T follicular helper cell (primary cell): Measurements from ENCODE around the gene HBS1L.

Source experiments
- DNase-seq: peaks from one replicate; pipeline ENCODE4 v3.0.0-alpha.2; 2020; ENCODE audit warnings: low read depth

Gene HBS1L

DNA sequence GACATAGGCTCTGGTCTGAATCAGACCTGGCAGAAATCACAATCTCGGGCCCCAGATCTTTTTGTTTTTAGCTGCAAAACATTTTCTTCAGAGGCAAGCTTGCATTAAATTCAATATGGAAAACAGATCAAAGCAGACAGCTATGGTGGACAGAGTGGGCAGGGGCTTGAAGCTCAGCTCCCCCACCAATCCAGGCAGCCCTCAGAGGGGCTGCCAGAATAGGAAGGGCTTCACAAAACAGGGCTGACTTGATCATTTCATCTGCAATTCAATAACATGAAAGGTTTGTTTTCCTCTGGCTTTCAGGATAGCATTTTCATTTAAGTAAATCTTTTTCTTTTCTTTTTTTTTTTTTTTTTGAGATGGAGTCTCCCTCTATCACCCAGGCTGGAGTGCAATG, 55.5 kb downstream of the HBS1L start:
- DNase-seq = no peak

DNA sequence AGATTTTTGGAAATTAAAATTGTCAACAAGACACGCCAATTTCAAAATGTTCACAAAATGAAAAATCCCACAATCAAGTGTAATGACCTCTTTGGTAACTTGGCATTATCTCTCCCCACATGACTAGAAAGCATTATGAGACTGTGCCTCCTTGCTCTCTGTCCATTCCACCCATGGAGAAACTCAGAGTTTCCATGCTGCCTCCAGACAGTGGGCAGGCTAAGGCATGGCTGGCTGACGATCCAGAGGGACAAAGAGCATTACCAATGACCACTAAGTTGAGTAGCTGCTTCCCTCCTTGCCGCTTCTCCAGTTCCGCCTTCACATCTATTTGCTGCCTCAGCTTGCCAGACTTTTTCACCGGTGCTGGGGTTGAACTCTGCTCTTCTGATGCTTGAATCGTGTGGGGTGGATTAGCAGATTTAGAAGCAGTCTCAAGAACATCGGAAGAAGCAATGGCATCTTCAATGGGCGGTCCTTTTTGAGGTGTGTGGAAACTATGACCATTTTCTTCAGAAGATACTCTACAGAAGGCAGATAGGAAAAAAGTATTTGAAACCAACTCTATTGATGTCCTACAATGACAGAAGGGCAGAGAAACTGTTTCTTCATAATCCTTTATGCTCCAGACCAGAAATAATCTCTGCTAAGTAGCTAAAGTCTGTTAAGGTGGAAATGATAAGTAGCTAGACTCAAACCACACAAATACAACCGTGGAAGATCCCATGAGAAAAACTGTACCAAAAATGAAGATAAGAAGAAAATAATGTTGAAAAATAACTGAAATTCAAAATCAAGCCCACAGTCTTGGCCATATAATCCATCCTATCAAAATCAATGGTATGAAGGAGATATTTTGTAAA, 57.3 kb downstream of the HBS1L start:
- DNase-seq = no peak

DNA sequence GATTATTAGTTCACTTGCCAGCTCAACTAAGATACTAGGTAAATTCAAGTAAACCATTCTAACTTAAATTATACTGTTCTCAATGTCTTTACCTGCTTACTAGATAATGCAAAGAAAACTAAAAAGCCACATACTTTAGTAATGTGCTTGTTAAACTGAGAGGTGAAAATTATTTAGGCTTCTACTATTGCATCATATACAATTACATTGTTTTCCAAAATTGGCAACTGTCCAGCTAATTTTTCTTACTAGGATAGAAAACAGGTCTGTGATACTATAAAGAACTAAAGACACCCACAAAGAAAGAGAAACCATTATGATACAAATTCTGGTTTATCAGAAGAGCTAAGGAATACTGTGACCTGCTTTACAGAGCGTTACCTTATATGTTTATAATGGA, 59.1 kb downstream of the HBS1L start:
- DNase-seq = no peak

DNA sequence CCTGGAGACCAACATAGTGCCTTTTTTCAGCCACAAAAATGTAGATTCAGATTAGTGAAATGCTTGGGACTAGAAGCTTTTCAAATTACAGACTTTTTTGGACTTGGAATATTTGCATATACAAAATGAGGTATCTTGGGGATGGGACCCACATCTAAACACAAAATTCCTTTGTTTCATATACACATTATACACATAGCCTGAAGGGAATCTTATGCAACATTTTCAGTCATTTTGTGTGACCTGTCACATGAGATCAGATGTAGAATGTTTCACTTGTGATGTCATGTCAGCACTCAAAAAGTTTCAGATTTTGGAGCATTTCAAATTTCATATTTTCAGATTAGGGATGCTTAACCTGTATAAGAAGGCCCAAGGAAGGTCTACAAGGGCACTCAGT, 60.2 kb downstream of the HBS1L start:
- no peak for DNase-seq

DNA sequence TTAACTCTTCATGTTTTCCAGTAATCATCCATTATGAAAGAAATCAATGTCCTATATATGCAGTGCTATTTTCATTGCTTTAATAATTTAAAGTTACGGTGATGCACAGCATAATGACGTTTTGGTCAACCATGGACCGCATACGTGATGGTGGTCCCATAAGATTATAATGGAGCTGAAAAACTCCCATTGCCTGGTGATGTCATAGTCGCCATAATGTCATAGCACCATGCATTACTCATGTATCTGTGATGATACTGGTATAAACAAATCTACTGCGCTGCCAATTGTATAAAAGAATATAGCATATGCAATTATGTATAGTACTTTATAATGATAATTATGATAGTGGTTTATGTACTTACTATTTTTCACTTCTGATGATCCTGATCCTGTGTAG, 62.5 kb downstream of the HBS1L start:
- no peak for DNase-seq

DNA sequence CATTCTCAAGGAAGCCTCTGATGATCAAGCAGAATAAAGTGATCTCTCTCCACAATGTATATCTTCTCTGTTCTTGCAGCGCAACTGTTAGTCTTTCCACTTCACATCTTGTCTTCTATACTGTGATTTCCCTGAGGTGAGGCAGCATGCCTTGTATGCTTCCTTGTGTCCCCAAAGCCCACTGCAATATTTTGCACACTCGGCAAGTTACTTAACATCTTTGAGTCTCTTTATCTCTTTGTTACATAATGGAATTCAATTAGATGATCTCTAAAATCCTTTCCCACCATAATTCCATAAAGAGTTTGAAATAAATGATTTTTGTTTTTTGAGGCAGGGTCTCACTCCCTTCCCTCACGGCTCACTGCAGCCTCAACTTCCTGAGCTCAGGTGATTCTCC, 64.4 kb downstream of the HBS1L start:
- DNase-seq = no peak

DNA sequence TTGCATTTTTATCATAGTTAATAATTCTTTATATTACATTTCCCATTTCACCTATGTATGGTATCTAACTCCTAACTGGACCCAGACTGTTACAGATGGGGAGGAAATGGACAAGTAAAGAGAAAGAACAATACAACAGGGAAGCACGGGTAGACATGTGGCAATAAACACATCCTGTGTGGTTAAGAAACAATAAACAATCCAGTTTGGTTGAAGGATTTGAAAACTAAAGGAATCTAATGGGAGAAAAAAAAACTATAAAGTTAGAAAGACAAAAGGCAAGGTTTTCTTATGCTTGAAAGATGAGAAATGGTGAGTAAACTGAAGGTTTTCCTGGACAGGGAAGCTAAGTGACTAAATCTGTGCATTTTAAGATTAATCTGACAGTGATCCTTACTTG, 69.8 kb downstream of the HBS1L start:
- DNase-seq = no peak

DNA sequence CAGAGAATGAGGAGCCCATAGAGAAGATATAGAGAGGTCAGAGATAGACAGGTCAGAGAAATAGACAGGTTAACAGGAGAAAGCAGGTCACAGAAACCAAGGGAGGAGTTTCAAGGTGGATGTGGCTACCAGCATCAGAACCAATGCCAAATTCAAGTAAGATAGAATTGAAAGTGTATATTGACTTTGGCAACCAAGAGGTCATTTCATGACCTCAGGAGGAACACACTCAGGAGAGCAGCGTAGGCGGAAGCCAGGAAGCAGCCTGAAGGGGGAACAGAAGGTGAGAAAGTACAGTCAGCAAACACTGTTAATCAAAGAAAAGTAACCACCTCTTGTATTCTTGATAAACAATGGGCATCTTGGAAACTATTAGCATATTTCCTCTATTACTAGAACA, 70.8 kb downstream of the HBS1L start:
- DNase-seq = no peak

DNA sequence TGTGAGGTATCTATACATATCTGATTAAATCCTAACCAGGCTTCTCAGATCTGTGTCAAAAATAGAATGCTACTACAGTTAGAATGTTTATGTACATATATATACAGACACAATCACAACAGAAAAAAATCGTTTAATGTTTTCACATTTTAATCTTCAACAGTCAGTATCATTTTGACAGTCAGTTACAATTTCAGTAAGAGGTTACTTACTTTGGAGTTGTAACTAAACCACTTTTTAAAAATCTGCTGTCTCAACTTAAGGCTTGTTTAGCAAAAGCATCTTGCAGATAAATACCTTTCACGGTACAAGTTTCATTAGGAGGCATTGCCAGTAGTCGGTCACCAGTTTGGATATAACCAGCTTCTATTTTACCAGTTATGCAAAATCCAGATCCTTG, 72.5 kb downstream of the HBS1L start:
- no peak for DNase-seq

DNA sequence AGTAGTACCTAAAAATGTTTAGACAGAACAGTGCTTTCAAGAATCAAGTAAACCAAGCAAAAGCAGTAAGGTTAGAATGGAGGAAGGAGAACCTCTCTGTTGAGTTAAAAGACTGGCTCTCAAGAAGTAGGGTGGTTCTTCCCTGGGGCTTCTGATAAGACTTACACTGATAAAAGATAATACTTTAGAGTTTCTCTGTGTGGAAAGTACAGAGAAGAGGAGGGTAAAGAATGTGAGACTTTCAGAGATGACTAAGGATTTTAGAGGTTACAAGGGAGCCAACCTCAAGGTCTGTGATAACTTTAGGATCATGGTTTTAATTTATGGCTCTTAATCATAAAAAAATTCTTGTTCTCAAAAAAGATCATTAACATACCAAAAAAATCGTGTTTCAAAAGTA, 73.8 kb downstream of the HBS1L start:
- no peak for DNase-seq

DNA sequence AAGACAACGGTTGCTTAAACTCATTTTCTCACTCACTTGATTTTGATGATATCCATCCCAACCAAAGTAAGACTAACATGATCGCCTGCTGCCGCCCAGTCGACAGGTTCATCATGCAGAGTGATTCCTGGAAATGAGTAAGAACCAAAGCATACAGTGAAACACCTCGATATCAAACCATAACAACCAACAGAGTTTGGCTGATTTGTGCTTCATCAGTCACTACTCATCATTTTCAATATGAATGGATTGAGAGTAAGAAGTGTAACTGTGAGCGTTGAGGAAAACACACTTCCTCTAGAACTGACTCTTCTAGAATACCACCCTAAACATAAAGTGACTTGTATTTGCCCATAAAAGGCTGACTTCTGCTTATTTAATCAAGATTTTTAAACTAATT, 75.5 kb downstream of the HBS1L start:
- DNase-seq = no peak

DNA sequence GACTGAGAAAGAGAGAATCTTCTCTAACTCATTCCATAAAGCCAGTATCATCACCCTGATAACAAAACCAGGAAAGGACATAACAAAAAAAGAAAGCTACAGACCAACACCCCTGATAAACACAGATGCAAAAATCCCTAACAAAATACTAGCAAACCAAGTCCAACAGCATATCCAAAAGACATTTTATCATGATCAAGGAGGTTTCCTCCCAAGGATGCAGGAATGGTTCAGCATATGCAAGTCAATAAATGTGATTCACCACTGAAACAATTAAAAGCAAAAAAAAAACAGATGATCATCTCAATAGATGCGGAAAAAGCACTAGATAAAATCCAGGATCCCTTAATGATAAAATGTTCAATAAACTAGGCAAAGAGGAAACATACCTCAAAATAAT, 80.3 kb downstream of the HBS1L start:
- DNase-seq = no peak

DNA sequence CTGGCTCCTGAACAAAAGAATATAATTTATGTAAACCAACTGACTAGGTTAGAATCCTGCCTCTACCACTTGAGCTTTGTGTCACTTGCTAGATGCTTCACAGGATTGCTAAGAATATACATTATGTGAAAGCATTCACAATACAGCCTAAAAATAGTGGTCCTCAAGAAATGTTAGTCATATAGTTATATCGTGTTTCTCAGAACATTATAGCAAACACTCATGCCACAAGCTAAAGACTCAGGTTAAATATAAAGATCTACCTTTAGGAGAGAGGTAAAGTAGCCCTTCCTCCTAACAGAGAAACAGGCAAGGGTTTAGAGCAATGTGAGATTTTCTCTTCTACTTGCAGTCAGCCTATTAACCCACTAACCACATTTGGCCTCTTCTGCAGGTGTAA, 86.9 kb downstream of the HBS1L start:
- DNase-seq = no peak

DNA sequence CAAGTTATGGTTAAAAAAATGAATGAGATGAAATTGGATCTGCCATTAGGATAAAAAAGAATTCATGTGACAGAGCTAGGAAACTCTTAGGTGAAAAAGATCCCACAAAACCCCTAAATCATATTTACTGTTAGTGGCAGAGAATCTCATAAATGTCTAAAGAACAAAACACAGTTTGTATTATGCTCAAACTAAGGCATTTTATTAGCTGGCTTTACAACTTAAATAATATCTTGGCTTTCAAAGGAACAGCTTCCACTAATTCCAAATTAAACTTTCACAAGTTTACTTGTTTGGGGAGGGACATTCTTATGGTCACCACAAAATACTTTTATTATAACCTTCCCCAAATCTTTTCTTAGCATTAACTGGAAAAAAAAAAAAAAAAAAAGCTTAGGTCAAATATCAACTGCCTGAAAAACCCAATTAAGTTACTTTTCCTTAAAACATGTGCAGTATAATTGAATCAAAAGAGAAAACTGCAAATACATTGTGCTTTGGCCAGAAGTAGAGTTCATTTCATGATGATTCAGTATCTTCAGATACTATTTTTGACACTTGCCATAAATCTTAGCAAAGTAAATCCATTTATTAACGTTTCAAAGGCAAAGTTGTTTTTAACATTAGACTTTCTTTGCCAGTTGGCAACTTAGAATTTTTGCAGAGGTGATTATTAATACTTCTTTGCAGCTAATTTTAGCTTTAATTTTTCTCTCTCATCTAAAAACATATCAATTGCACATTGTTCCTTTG, 90.0 kb downstream of the HBS1L start:
- DNase-seq = no peak

DNA sequence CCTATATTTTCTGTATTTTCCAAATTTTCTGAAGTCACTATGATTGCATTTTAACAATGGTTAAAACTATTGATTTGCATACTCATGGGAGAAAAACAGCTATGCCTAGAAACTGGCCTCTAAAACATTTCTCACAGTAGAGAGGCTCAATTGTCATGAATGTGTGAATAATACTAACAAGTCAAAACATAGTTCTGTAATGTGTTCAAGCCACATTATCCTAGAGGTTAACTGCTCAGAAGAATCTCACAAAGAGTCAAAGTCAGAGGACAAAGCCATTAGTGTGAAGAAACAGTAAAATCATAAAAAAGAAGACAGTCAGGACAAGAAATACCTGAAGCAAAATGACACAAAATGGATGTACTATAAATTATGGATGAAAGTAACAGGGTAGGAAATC, 92.2 kb downstream of the HBS1L start:
- DNase-seq = no peak

DNA sequence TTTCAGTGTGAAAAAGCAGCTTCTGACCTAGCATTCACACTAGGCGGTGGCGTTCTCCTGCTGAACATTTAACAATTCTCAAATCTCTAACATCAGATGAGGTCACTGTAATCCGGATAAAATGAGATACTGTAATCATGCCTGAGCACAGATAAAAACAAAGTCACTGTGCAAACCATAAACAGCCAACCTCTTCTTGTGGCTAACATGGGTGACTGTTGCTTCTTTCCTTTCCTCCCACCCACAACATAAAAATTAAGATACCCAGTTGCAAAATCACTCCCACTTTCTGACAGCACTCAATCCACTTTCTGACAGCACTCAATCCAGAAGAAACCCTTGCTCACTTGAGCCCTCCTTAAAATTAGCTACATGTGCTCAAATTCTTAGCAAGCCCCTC, 93.3 kb downstream of the HBS1L start:
- DNase-seq = no peak

DNA sequence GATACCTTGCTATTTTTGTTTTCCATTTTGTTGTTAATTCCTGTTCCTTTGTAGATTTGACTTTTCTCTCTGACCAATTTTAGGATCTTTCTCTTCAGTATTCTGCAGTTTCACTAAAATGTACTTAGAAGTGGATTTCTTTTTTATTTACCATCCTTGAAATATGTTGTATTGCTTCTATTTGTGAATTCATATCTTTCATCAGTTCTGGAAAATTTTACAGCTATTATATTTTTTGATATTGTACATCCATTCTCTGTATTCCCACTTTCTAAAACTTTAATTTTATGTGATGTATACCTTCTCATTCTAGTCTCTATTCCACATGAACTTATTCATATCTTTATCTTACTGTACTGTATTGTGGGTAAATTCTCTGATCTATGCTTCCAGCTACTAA, 95.0 kb downstream of the HBS1L start:
- DNase-seq = no peak

DNA sequence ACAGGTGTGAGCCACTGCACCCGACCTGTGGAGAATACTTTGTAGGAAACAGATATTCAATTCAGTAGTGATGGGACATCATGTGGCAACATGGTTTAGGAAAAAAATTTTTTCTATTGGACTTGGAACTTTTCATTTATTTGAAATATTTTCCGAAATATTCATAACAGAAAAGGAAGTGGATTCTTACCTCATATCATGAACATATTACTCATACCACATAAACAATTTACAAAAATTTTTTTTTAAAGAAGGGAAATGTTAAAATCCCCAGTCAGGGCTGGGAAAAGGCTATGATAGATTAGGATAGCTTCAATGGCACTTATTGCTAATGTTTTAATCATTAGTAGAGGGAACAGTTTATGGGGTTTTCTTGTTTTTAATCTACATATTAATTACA, 97.9 kb downstream of the HBS1L start:
- DNase-seq = no peak

DNA sequence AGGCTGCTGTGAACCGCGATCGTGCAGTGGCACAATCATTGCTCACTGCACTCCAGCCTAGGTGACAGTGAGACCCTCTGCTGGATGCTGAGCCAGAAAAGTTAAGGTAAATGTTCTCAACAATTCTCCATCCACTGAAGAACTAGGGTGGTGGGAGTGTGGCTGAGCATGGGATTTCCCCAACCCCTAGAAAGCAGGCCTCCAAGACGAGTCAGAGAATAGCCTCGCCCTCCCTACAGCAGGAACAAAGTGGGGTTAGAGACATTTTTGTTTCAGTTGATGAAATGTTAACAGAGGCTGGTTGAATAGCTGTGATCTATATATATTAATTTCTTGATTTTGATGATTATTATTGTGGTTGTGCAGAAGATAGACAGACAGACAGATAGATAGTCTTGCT, 98.6 kb downstream of the HBS1L start:
- no peak for DNase-seq

DNA sequence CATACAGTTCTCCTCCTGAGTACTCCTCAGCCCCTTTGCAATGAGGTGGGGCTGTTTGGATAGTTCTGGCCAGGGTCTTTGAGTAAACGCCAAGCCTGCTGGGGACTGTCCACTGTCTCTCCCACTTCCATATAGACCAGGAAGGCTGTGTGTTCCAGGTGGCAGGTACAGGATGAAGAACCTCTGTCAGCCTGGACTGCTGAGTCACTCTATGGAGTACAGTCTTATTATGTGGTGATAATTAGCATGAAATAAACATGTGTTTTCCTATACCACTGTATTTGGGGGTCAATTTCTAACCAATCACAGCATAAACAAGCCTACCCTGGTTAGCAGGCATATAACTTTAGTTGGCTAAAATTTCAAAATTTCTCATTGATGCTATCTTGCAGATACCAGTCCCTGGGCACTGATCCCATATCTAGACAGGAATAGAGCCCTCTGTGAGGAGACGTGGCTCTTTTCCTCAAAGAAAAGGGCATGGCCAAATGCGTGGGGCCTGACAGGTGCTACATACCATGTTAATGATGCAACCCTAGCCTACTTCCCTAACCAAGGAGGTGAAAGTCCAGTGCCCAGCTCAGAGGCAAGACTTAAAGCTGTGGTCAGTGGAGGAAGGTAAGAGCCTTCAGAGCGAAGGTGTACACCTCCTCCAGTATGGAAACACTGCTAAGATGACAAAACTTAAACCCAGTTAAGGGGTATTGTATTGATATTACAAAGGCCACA, 100.2 kb downstream of the HBS1L start:
- no peak for DNase-seq

DNA sequence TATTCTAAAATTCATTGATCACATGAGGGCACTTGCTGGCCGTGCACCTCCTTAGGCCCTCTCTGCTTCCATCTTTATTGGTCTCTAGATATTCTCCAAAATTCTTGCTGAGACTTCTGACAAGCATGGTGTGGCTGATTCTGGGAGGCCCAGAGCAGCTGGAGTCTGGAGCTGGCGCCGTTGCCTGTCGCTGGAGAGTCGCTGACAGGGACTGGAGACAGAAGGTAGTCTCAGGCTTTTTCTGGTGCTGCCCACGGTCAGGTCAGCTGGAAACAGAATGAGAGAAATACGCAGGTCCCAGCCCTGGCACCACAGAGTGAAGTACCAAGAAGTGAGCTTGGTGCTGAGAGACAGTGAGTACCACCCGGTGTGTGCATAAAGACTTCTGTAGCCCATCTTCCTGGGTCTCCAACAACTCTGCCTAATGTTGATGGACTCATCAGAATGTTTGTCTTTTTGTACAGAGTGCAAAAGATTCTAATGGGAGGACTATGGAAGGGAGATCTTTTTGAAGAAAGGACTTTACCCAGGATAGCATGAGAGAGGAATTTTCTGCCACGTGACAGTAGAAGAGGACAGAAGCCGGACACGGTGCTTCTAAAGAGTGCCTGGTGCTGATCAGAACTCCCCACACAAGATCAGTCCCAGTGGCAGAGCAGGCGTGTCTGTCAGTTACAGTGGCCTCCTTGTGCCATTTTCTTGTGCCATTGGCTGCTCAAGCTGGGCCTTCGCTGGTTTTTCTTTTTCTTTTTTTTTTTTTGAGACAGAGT, 102.9 kb downstream of the HBS1L start:
- no peak for DNase-seq

DNA sequence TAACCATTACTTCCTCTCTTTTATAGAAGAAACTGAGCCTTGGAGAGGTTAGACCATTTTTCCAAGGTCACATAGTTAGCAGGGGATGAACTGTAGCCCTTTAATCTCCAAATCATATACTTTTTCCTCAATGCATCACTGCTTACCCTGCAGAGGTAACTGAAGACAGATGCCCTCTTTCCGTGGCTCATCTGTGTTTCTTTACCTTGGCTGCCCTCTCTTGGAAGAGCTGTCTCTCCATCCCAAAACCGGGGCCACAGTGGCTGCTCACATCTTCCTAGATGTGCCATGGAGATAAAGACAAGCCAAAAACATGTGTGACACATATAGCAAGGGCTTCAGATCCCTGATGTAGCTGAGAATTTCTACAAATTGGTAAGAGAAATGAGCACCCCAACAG, 104.1 kb downstream of the HBS1L start:
- no peak for DNase-seq
